Raji (cell line): Measurements from ENCODE around the gene PTPN13.

ENCODE experiments used
- POLR2A ChIP-seq: IDR thresholded peaks from 2 replicates; pipeline ENCODE4 v1.6.1; 2011; ENCODE audit warnings: low read depth, low read length, control low read depth; ENCODE audit not compliant: insufficient read depth

The PTPN13 gene

DNA sequence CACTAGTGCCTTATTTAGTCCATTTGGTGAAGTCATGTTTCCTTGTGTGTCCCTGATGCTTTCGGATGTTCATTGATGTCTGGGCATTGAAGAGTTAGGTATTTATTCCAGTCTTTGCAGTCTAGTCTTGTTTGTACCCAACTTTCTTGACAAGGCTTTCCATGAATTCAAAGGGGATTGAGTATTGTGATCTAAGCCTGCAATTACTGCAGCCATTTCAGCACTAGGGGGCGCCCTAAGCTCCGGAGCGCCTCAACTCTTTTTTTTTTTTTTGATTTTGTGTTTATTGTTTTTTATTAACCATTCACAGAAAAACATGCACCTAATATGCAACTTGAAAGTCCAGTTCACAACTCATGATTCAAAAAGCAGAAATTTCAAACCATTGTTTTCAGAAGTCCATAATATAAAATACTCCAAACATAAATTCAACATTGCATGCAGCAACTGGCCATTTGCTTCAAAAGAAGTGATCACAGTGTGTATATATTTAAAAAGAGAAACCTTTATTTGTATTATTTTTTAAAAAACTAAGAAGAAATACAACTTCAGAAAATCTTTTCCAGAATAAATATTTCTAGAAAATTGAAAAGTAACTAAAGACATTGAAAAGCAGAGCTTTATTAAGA lies 59.2 kb downstream of the PTPN13 start:
- TF ChIP-seq POLR2A, result no peak

GRCh38 chr4:86657382-86657781 lies 63.3 kb downstream of the PTPN13 start:
- TF ChIP-seq POLR2A, result no peak

- TF ChIP-seq POLR2A, result no peak
These were observed 63.8 kb downstream of the PTPN13 start for GRCh38 chr4:86657910-86658309.

DNA sequence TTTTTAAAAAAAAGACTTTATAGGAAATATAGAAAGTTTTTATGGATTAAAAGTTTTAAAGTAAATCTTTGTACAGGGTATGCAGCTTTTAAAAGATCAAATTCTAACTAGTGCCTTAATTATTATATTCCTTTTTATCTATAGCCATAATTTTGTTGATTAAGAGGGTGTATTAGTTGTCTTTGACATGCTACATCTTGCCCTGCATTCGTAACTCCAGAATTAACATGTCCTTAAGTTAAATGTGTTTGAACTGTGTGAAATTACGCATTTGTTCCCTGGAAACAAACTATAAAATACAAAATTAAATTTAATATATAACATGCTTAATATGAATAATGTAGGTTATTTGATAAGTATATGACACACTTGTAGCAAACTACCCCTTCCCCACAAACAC lies 66.3 kb downstream of the PTPN13 start:
- no peak for TF ChIP-seq POLR2A

- TF ChIP-seq POLR2A, result no peak
These were observed 66.9 kb downstream of the PTPN13 start for GRCh38 chr4:86661006-86661405.

DNA sequence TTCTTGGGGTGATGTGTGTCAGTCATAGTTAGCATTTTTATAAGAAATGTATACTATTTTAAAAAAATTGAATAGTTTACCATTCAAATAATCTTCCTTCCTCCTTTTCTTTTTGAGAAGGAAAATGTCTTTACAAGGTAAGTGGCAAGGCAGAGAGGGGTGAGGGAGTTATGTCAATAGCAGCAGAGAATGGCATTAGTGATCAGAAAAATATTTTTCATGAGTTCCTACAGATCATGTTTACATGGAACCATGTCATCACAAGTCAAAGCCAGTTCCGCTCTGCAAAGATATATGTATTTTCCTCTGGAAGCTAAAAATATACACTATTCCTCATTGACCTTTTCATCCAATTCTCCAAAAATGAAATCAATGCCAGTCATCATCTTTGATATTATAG lies 67.3 kb downstream of the PTPN13 start:
- TF ChIP-seq POLR2A, result no peak

DNA sequence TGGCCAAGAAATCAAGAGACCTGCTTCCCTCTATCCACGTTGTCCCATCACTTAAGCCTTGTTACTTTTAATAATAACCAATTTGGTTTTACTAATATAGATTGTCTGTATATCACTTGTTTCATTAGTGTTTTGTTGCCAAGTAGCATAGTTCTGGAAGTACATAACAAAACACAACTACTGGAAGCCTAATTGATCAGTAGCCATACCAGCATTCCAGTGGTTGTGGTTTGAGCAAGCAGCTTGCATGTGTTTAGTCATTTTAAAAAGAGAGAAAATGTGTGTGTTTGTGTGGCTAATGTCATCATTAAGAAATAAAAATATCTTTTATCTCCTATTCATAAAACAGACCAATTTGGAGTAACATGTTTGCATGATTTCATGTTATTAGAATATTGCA lies 70.8 kb downstream of the PTPN13 start:
- TF ChIP-seq POLR2A, result no peak

DNA sequence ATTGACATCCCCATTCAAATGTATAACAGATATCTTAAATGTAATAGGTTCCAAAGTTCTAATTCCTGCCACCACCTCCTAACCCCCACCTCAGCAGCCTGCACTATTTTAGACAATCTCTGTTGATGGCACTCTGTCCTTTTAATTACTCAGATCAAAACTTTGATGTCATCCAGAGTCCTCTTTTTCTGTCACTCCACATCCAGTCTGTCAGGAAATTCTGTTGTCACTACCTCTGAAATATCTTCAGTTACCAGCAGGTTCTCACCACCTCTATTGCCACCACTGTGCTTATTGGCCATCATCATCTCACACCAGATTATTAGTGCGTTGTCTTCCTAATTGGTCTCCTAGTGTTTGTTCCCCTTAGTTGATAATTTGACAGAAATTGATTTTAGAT lies 76.2 kb downstream of the PTPN13 start:
- TF ChIP-seq POLR2A, result no peak

DNA sequence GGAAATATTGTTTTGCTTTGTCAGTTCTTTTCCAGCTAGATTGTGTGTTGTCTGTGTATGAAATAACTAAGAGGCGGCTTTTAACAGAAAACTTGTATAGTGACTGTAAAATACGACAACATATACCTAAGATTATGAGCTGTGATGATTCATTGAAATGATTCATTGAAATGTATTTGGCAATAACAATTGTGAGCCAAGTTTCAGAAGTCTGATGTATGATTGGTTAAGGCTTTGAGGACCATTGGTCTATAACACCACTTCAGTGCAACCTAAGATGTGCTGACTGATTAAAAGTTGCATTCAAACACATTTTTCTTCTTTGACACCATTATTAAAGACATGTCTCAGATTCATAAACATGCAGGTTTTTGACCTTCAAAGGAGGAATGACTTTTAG lies 76.6 kb downstream of the PTPN13 start:
- no peak for TF ChIP-seq POLR2A

- TF ChIP-seq POLR2A, result no peak
These were observed 81.4 kb downstream of the PTPN13 start for GRCh38 chr4:86675548-86675947.

DNA sequence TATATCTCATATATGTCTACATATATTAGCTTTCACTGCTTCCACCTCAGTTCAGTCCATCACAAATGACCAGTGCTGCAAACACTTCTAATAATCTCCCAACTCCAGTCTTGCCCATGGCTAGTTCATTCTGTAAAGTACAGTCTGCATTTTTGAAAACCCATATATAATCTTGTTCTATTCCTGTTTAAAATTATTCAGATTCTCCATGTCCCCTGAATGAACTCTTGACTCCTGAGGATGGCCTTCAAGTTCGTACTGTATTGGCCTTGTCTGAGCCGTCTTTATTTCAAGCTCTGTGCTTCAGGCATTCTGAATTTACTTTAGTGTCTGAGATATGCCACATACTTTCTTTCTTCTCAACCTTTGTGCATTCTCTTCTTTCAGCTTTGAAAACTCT lies 84.7 kb downstream of the PTPN13 start:
- TF ChIP-seq POLR2A, result no peak

GRCh38 chr4:86679441-86679840 lies 85.3 kb downstream of the PTPN13 start:
- TF ChIP-seq POLR2A, result no peak

GRCh38 chr4:86683167-86683566 lies 89.1 kb downstream of the PTPN13 start:
- no peak for TF ChIP-seq POLR2A

DNA sequence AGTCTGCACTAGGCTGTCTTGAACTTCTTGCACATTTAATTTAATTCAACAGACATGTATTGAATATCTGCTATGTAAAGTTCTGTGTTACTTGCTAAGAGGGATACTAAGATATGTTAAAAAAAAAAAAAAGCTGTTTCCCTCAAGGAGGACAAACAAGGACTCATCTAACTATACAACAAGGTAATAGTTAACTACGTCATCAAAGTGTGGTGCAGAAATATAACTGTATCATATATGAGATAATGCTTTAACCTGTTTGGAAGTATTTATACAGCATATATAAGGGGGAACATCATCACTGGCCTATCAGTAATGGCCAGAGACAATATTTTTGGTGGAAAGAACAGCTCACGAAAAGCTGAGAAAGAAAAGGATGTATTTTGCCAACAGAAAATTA lies 89.9 kb downstream of the PTPN13 start:
- no peak for TF ChIP-seq POLR2A

DNA sequence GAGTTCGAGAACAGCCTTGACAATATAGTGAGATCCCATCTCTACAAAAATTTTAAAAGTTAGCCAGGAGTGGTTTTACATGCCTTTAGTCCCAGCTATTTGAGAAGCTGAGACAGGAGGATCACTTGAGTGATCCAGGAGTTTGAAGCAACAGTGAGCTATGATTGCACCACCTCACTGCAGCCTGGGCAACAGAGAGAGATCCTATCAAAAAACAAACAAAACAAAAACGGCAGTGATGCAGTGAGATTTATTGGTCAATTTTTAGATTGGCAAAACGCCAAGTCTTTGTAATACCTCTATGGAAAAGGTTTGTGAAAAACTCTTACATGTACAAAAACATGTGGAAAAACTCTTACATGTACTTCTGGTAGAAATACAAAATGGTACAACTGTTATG lies 91.3 kb downstream of the PTPN13 start:
- no peak for TF ChIP-seq POLR2A

- TF ChIP-seq POLR2A, result no peak
These were observed 92.6 kb downstream of the PTPN13 start for GRCh38 chr4:86686741-86687140.

DNA sequence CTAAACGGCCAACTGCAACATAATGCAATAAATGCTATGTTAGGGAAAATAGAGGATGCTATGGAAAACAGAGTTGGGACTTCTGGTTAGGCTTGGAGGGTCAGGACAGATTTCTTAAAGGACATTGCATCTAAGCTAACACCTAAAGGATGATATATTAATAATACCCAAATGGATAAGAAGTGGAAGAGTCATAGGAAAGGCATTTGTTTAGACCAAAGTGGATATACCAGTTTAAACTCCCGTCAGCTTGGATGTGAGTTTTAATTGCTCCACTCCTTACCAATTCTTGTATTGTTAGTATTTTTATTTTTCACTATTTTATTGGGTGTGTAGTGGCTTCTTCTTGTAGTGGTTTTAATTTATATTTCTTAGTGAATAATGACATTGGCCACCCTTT lies 93.9 kb downstream of the PTPN13 start:
- no peak for TF ChIP-seq POLR2A
